GM18909 (cell line): ENCODE measurements around the gene KRT8.
A peak's percentile ranks its signal among the peaks of the same experiment; 100 is the strongest.

ENCODE experiments used
- ATAC-seq: cut with Tn5 transposase; IDR thresholded peaks from one replicate; pipeline ENCODE4 v1.9.1; 2021; ENCODE audit warnings: mild to moderate bottlenecking; ENCODE audit not compliant: unreplicated experiment, poor library complexity

The KRT8 gene

DNA sequence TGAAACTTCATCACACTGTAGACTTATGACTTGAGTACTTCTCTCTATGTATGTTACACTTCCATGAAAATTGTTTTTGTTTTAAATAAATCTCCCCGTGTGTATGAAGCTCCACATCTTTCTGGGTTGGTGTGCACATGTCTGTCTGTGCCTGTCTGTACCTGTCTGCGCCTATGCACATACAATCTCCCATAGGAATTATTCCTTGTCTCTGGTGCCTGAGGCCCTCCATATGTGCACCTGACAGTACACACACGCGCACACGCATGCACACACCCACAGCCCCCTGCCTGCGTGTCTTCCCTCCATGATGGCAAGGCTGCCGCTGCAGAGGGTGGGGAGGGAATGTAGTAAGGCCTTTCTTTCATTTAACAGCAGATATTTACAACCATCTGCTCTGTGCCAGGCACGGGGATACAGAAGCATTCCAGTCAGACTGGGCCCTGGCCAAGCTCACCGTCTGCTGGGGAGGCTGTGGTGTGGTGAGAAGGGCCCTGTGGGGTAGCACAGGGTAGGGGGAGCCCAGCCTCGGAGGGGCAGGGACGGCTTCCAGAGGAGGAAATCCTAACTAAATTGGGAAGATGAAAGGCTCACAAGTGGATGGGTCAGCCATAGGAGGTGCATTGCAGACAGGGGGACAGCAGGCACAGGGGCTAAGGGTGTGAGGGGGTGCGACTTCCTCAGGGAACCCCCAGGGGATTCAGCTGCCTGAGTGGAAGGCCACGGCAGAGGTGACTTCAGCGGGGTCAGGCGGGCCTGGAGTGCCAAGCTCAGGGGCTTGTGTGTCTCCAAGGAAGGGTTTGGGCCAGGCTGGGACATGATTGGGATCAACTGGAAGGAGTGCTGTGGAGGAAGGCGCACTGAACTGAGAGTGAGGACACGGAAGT is 26.1 kb downstream of the KRT8 start:
- no peak for ATAC-seq

DNA sequence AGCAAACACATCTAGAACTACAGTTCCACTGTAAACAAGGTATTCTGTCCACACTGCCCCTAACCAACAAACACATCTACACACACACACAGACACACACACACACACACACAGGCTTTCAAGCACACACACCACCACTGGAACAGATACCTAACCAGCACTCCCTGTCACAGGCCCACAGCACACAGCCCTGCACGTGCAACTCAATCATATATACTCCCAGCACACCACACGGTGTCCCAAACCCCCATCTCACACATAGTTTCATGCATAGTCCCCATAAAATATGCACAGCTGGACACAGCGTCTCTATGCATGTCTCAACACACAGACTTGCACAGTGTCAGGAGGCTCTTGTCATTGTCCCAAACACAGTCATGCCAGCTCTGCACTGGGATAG is 27.6 kb downstream of the KRT8 start:
- ATAC-seq: no peak

DNA sequence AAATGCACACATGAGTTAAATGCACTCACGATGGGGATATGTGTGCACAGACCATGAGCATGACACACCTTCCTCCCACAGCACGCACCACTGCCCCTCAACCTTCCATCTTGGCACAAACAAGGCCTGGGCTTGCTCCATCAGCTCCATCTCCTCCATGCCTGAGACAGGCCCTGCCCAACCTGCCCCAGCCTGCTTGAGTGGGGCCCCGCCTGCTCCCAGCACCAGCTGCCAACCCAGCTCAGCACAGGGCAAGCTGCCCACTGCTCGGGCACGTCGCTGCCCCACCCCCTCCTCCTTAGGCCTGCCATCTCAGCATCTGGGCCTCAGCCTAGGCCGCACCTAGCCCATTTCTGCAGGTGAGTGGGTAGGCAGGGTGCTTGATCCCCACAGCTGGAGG is 28.5 kb downstream of the KRT8 start:
- no peak for ATAC-seq

DNA sequence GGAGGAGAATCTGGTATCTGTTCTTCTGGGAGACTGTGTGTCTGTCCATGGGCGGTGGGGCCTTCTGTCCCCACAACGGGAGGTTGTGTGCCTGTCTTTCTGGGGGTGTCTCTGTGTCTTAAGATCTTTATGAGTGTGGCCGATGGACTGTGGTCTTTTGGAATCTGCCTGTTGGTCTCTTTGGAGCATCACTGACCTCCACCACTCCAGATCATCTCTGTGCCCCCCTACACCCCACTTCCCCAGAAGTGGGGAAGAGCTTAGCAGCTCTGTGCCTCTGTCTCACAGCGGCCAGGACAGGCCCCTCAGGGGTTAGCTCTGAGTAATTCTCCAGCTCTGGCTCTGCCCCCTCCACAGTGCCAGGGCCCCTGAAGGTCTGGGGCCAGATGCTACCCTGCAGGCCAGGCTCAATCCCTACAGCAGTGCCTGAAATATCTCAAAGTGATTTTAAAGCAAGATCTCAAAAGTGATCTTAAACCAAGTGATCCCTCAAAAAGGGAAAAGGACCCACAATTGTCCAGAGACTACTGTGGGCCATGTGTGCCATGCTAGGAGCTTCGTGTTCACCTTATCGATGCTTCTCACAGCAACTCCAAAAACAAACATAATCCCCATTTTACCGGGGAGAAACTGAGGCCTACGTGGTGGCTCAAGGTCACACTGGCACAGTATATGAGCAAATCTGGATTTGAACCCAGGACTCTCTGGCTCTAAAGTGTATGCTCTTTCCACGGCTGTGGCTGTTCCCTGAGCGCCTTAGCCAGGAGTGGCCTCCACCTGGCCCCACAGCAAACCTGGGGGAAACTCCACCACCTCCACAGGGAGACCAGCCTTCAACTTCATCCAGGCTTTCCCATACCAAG is 30.1 kb downstream of the KRT8 start:
- ATAC-seq: no peak

DNA sequence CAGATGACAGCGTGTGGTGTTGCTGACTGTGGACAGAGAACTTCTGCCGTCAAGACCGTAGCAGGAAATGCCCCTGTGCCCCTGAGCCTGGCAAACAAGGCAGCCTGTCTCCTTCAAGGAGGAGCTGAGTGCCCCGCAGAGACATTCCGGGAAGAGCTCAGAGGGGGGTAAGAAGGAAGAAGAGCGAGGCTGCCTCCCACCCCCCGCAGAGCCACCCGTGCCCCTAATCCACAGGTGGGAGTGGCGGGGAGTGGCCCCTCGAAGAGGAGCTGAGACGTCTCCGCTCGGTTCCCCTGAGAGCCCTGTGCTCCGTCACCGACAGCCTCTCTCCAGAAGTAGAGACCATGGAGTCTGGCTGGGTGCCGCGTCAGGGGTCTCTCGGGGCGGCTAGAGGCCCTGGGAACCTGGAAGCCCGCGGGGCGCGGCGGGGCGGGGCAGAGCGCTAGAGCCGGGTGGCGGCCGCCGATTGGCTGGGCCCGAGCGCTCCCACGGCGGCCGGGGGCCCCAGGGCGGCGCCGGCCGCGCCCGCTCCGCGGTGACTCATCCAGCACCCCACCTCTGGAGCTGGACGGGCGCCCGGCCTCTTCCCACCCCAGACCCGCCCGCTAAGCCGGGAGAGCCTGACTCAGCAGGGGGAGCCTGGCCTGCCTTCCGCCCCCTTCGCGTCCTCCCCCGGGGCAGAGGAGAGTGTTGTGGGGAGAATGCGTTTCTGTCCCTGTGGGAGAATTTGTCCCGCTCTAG is 30.9 kb downstream of the KRT8 start:
- no peak for ATAC-seq

- no peak for ATAC-seq
Observed at GRCh38 chr12:52873513-52873831, 31.4 kb downstream of the KRT8 start.

- ATAC-seq: no peak
Observed at GRCh38 chr12:52872644-52873389, 32.1 kb downstream of the KRT8 start.

GRCh38 chr12:52871291-52872039 is 33.4 kb downstream of the KRT8 start:
- ATAC-seq: no peak

DNA sequence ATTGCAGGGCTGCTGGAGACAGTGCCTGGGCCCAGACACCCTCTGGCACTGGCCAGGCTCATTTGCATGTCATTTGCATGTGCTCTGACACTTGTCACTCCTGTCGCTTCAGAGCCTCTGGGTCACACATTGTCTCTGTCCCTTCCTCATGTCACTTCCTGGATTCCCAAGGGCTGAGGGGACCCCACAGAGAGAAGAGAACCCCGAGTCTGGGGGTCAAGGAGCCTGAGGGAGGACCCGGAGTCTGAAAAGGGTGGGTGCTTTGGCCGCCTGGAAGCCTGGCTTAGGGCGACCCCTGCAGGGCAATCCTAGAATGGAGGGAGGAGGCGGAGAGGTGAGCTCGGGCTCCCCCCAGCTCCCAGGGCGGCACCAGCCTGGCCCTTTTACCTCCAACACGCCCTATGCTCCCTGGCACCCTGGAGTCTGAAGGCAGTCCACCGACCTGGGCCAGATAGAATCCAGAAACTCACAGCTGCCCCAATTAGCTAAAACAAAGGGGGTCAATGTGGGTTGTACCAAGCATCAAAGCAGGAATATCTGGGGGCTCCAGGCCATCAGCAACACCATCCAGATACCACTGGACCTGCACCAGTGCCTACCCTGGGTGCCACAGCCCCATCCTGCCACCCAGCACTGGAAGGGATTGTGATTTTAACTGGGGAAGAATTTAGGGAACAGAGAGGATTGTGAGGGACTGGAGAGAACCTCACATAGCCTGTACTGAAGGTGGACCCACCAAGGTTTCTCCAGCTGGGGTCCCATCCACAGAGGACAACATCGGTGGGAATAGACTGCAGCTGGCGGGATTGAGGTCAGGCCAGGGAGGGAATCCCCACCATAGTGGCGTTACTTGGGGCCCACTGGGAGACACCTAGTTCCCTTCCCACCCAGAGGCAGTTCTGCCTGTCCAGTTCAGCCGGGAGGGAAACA is 34.2 kb downstream of the KRT8 start:
- peak; percentile 57 for ATAC-seq

- ATAC-seq: no peak
Observed at GRCh38 chr12:52867642-52868041, 37.2 kb downstream of the KRT8 start.

DNA sequence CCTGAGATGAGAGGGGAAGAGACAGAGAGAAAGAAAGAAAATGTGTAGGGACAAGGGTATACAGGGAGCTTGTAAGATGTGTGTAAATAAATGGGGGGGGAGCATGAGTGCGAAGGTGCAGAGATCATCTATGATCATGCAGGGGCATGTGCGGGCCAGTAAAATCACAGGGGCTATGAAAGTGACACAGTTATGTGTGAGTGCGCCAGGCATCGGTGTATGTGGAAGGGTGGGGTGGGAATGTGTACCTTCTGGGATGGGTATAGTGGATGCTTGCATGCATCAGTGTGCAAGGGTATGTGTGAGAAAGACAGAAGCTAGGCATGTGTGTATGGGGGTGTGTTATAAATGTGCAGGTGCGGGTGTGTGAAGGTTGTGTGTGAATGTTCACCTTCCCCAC is 37.7 kb downstream of the KRT8 start:
- no peak for ATAC-seq

- ATAC-seq: no peak
Observed at GRCh38 chr12:52865090-52865944, 39.6 kb downstream of the KRT8 start.

GRCh38 chr12:52862023-52862422 is 42.9 kb downstream of the KRT8 start:
- ATAC-seq: no peak

DNA sequence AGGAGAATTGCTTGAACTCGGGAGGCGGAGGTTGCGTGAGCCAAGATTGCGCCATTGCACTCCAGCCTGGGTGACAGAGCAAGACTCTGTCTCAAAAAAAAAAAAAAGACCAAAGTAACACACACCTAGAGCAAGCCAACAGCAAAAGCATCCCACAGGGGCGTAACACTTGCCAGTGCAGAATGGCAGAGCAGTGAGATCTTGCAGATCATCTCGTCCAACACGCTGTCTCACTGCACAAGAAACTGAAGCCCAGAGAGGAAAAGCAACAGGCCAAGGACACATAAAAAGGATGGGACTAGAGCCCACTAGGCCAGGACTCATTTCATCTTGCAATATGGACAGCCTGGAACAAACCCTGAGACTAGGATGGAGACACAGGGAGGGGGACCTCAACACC is 43.4 kb downstream of the KRT8 start:
- no peak for ATAC-seq

DNA sequence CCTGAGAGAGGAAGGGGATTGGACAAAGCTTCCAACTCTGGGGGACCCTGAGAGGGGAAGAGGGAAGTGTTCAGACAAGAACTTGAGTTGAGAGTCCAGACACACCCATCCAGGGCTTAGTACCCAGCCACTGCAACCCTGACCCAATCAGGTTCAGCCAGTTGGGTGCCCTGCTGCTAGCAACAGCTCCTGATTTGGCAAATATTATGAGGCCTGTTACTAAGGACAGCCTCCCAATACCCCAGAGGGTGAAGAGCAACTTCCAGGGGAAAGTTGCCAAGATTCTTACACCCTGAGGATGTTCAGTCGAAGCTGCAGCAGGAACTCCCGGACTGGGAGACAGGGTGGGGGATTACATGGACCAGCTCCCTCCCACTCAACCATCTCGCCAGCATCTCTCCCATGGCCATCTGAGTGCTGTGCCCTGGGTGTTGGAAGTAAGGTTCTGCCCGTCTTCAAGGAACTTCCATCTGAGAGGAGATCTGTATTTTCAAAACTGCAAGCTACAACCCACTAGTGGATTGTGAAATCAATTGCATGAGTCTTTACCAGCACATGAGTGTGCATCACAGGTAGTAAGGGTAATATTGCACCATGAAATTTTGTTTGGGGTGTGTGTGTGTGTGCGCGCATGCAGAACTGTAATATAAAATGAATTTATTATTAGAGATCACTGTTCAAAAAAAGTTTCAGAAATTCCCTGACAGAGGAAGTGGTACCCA is 44.6 kb downstream of the KRT8 start:
- no peak for ATAC-seq

DNA sequence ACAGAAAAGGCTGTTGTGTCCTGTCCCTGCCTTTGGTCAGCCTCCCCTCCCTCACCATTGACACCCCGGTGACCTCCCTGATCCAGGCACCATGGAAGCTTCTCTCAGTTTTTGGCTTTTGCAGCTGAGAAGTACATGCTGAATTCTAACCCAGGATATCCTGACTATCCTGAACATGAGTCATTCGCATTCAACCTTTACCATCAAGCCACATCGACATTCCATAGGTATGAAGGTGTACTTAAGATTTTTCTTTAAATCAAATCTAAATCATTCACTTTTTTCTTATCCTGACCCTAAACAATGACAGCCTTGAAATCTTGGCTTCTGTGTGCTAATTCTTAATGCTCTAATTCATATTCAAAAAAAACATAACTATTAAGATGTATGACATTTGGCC is 47.4 kb downstream of the KRT8 start:
- ATAC-seq: no peak

- no peak for ATAC-seq
Observed at GRCh38 chr12:52856787-52857186, 48.1 kb downstream of the KRT8 start.
